GM12878 (cell line): ENCODE data around the gene CDYL2. TPM values are rescaled to one million over a fixed set of nuclear protein-coding genes. Genes with fewer than 3 reads are reported as not detected.

ENCODE experiments used
- ASH2L ChIP-seq: fragments of 300-600, 200-600 bp; sonication (generic); IDR thresholded peaks from 2 replicates; pipeline ENCODE4 v1.6.1; 2017; ENCODE audit warnings: low read depth, mild to moderate bottlenecking, borderline replicate concordance
- BACH1 ChIP-seq: fragments of 450-650 bp; IDR thresholded peaks from 2 replicates; pipeline ENCODE4 v1.6.1; 2017; ENCODE audit warnings: mild to moderate bottlenecking, borderline replicate concordance
- BMI1 ChIP-seq: fragments of 450-650 bp; IDR thresholded peaks from 2 replicates; pipeline ENCODE4 v1.6.1; 2016; ENCODE audit warnings: mild to moderate bottlenecking, moderate library complexity, borderline replicate concordance
- CREB1 ChIP-seq: IDR thresholded peaks from 2 replicates; pipeline ENCODE4 v1.6.1; 2012; ENCODE audit warnings: low read depth, mild to moderate bottlenecking, inconsistent platforms
- CREM ChIP-seq: IDR thresholded peaks from 2 replicates; pipeline ENCODE4 v1.6.1; 2014; ENCODE audit warnings: antibody characterized with exemption, low read depth
- EED ChIP-seq: sonication (generic); IDR thresholded peaks from 2 replicates; pipeline ENCODE4 v1.6.1; 2016; ENCODE audit warnings: antibody characterized with exemption, low read depth
- ESRRA ChIP-seq: IDR thresholded peaks from 2 replicates; pipeline ENCODE4 v1.6.1; 2012; ENCODE audit warnings: mild to moderate bottlenecking, low read length, improper control_type of control experiment
- ETV6 ChIP-seq, 2 experiments: fragments of 450-650 bp in 1 of 2; IDR thresholded peaks in 1 of 2; conservative IDR thresholded peaks in 1 of 2; 2 replicates each; pipeline ENCODE4 v1.6.1; 2014; ENCODE audit warnings: antibody characterized with exemption in 1 of 2, borderline replicate concordance in 1 of 2, low read depth in 1 of 2, mild to moderate bottlenecking in 1 of 2, moderate library complexity in 1 of 2
- FOXM1 ChIP-seq: IDR thresholded peaks from 2 replicates; pipeline ENCODE4 v1.6.1; 2012; ENCODE audit warnings: low read depth, mild to moderate bottlenecking, inconsistent platforms, low read length, moderate library complexity
- HDAC2 ChIP-seq: fragments of 200-600 bp; sonication (generic); IDR thresholded peaks from 2 replicates; pipeline ENCODE4 v1.6.1; 2017
- MEF2A ChIP-seq: IDR thresholded peaks from 2 replicates; pipeline ENCODE4 v1.6.1; 2011; ENCODE audit warnings: low read depth, mild to moderate bottlenecking, low read length, moderate library complexity; ENCODE audit not compliant: insufficient read depth
- MYB ChIP-seq: fragments of 150-350 bp; IDR thresholded peaks from 2 replicates; pipeline ENCODE4 v1.6.1; 2014; ENCODE audit warnings: mild to moderate bottlenecking, low read depth, low read length, borderline replicate concordance
- NFYA ChIP-seq: IDR thresholded peaks from 2 replicates; pipeline ENCODE4 v1.6.1; 2011; ENCODE audit warnings: low read depth, mild to moderate bottlenecking, low read length, improper control_type of control experiment, borderline replicate concordance
- NR2C1 ChIP-seq: fragments of 450-650 bp; IDR thresholded peaks from 2 replicates; pipeline ENCODE4 v1.6.1; 2017; ENCODE audit warnings: antibody characterized with exemption, mild to moderate bottlenecking, moderate library complexity
- PAX8 ChIP-seq: fragments of 450-650 bp; IDR thresholded peaks from 2 replicates; pipeline ENCODE4 v1.6.1; 2017; ENCODE audit warnings: mild to moderate bottlenecking, moderate library complexity
- RAD21 ChIP-seq: IDR thresholded peaks from 2 replicates; pipeline ENCODE4 v1.6.1; 2011; ENCODE audit warnings: mild to moderate bottlenecking, low read depth, low read length, moderate library complexity; ENCODE audit not compliant: insufficient read depth
- RBBP5 ChIP-seq: fragments of 200-600 bp; sonication (generic); conservative IDR thresholded peaks from 2 replicates; pipeline ENCODE4 v1.6.1; 2016
- RUNX3 ChIP-seq: IDR thresholded peaks from 2 replicates; pipeline ENCODE4 v1.6.1; 2012; ENCODE audit warnings: low read length, inconsistent platforms
- SIN3A ChIP-seq: IDR thresholded peaks from 2 replicates; pipeline ENCODE4 v1.6.1; 2012; ENCODE audit warnings: low read depth, low read length, improper control_type of control experiment
- SREBF1 ChIP-seq: IDR thresholded peaks from 2 replicates; pipeline ENCODE4 v1.6.1; 2012; ENCODE audit warnings: mild to moderate bottlenecking, low read length
- TCF3 ChIP-seq: IDR thresholded peaks from 2 replicates; pipeline ENCODE4 v1.6.1; 2012; ENCODE audit warnings: low read depth, mild to moderate bottlenecking, low read length, borderline replicate concordance; ENCODE audit not compliant: insufficient read depth
- WRNIP1 ChIP-seq: IDR thresholded peaks from 2 replicates; pipeline ENCODE4 v1.6.1; 2011; ENCODE audit warnings: low read depth, low read length, improper control_type of control experiment, borderline replicate concordance
- YY1 ChIP-seq: IDR thresholded peaks from 2 replicates; pipeline ENCODE4 v1.6.1; 2011; ENCODE audit warnings: low read depth, mild to moderate bottlenecking, low read length
- polyA plus RNA-seq, 11 experiments: library from polyadenylated mRNA; depleted of rRNA in 4 of 11; unstranded in 6 of 11; stranded (reverse) in 5 of 11; fragments of >200 nt; fragmentation: Nextera tagmentation in 4 of 11; fragmentation: Illumina TruSeq in 1 of 11; extraction: Ambion mirVana in 4 of 11; extraction: Trizol in 1 of 11; gene quantifications; 1 replicate in 1 of 11; 2 replicates in 10 of 11; pipeline versions ENCODE4 v1.2.1 to v1.2.3, GENCODE V29; 2011 to 2016; ENCODE audit warnings: inconsistent platforms in 2 of 11, missing spikeins in 2 of 11, low read depth in 1 of 11
- total RNA-seq, 4 experiments: library from RNA; depleted of rRNA in 3 of 4; stranded (reverse); fragments of >200 nt in 3 of 4; fragmentation: Illumina TruSeq in 1 of 4; extraction: Trizol in 1 of 4; gene quantifications; 2 replicates each; pipeline versions ENCODE4 v1.2.1 to v1.2.3, GENCODE V29; 2013 to 2021
- TF ChIP-seq, protein P1 (sequence below): fragments of 450-650 bp; IDR thresholded peaks from 2 replicates; pipeline ENCODE4 v1.6.1; 2017; ENCODE audit warnings: mild to moderate bottlenecking, moderate library complexity
- TF ChIP-seq, protein P2 (sequence below): fragments of 450-650 bp; IDR thresholded peaks from 2 replicates; pipeline ENCODE4 v1.6.1; 2016; ENCODE audit warnings: mild to moderate bottlenecking
- TF ChIP-seq, protein P3 (sequence below): fragments of 450-650 bp; IDR thresholded peaks from 2 replicates; pipeline ENCODE4 v1.6.1; 2017; ENCODE audit warnings: mild to moderate bottlenecking

The CDYL2 gene
- total and polyA plus RNA-seq, 10 of the 15 experiments (the other 5 are each of a cell fraction or from before 2014, with no cell fraction given): 0.27 to 22.9 (median 3.9) TPM

DNA sequence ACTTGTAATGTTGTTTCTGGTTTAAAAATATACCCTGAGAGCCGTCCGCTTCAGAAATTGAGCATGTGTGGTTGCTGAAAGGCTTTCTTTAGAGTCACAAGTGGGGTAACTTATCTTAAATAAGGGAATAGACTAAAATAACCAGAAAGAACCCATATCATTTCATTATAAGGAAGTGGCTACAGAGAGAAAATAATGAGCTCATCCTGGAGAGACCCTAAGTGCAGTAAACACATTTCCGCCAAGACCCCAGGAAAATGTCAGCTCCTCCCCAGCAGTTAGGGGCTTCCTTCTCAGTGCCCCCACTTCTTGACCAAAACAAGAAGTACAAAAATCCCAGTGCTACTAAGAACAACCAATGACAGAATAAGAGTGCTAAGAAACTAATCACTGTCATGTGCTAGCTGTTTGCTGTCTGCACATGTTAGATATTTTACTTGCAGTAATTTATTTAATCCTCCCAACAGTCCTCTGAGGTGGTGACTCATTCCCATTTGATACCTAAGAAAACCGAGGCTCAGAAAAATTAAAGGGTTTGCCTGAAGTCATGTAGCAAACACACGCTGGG is 83.5 kb downstream of the CDYL2 start (continued):
- no peak for TF ChIP-seq ESRRA
- no peak for TF ChIP-seq MYB
- TF ChIP-seq EED: peak; percentile 26; the same call in 1 of the 2 replicates
- no peak for TF ChIP-seq RBBP5
- peak; percentile 95 for TF ChIP-seq MEF2A
- TF ChIP-seq ASH2L: no peak
- TF ChIP-seq BACH1: no peak
- no peak for TF ChIP-seq WRNIP1
- TF ChIP-seq YY1: no peak
- TF ChIP-seq RUNX3: peak; percentile 89
- no peak for TF ChIP-seq TCF3
- peak; percentile 61; the same call in 1 of the 2 replicates for TF ChIP-seq CREM
- TF ChIP-seq ETV6 (conservative IDR thresholded peaks at IDR 0.05 in 1 of 2, IDR thresholded peaks at IDR 0.05 in 1 of 2; ENCODE audit: borderline replicate concordance in 1 of 2, low read depth in 1 of 2): peak in 1 of 2 experiments; percentile 82; a peak in 2 of 4 replicates
- no peak for TF ChIP-seq RAD21
- TF ChIP-seq SIN3A: no peak
- TF ChIP-seq, protein P1, sequence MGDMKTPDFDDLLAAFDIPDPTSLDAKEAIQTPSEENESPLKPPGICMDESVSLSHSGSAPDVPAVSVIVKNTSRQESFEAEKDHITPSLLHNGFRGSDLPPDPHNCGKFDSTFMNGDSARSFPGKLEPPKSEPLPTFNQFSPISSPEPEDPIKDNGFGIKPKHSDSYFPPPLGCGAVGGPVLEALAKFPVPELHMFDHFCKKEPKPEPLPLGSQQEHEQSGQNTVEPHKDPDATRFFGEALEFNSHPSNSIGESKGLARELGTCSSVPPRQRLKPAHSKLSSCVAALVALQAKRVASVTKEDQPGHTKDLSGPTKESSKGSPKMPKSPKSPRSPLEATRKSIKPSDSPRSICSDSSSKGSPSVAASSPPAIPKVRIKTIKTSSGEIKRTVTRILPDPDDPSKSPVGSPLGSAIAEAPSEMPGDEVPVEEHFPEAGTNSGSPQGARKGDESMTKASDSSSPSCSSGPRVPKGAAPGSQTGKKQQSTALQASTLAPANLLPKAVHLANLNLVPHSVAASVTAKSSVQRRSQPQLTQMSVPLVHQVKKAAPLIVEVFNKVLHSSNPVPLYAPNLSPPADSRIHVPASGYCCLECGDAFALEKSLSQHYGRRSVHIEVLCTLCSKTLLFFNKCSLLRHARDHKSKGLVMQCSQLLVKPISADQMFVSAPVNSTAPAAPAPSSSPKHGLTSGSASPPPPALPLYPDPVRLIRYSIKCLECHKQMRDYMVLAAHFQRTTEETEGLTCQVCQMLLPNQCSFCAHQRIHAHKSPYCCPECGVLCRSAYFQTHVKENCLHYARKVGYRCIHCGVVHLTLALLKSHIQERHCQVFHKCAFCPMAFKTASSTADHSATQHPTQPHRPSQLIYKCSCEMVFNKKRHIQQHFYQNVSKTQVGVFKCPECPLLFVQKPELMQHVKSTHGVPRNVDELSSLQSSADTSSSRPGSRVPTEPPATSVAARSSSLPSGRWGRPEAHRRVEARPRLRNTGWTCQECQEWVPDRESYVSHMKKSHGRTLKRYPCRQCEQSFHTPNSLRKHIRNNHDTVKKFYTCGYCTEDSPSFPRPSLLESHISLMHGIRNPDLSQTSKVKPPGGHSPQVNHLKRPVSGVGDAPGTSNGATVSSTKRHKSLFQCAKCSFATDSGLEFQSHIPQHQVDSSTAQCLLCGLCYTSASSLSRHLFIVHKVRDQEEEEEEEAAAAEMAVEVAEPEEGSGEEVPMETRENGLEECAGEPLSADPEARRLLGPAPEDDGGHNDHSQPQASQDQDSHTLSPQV: no peak
- TF ChIP-seq NR2C1: no peak
- TF ChIP-seq, protein P2, sequence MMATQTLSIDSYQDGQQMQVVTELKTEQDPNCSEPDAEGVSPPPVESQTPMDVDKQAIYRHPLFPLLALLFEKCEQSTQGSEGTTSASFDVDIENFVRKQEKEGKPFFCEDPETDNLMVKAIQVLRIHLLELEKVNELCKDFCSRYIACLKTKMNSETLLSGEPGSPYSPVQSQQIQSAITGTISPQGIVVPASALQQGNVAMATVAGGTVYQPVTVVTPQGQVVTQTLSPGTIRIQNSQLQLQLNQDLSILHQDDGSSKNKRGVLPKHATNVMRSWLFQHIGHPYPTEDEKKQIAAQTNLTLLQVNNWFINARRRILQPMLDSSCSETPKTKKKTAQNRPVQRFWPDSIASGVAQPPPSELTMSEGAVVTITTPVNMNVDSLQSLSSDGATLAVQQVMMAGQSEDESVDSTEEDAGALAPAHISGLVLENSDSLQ: no peak
- TF ChIP-seq NFYA: no peak
- TF ChIP-seq CREB1: peak; percentile 20; the same call in 1 of the 2 replicates
- TF ChIP-seq BMI1: no peak
- TF ChIP-seq, protein P3, sequence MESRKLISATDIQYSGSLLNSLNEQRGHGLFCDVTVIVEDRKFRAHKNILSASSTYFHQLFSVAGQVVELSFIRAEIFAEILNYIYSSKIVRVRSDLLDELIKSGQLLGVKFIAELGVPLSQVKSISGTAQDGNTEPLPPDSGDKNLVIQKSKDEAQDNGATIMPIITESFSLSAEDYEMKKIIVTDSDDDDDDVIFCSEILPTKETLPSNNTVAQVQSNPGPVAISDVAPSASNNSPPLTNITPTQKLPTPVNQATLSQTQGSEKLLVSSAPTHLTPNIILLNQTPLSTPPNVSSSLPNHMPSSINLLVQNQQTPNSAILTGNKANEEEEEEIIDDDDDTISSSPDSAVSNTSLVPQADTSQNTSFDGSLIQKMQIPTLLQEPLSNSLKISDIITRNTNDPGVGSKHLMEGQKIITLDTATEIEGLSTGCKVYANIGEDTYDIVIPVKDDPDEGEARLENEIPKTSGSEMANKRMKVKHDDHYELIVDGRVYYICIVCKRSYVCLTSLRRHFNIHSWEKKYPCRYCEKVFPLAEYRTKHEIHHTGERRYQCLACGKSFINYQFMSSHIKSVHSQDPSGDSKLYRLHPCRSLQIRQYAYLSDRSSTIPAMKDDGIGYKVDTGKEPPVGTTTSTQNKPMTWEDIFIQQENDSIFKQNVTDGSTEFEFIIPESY: no peak
- peak; percentile 71; the same call in 1 of the 2 replicates for TF ChIP-seq FOXM1
- no peak for TF ChIP-seq HDAC2
- no peak for TF ChIP-seq SREBF1
- TF ChIP-seq PAX8: no peak
